ENCODE measurements around the gene KRT12.

Gene KRT12

GRCh38 chr17:40914075-40914855 lies 47.2 kb upstream of the KRT12 start:
- TF ChIP-seq TOX (CRISPR knock-in tag; IDR thresholded peaks at IDR 0.05; ENCODE audit: borderline replicate concordance), result no peak
- no peak for TF ChIP-seq PATZ1 (CRISPR knock-in tag; IDR thresholded peaks at IDR 0.05; ENCODE audit: borderline replicate concordance)
- no peak for TF ChIP-seq CSDC2 (CRISPR knock-in tag; IDR thresholded peaks at IDR 0.05)
- TF ChIP-seq CREB5 (CRISPR knock-in tag; IDR thresholded peaks at IDR 0.05; ENCODE audit: low read depth), result no peak
- TF ChIP-seq ZNF70 (CRISPR knock-in tag; IDR thresholded peaks at IDR 0.05), result no peak
- no peak for ATAC-seq

DNA sequence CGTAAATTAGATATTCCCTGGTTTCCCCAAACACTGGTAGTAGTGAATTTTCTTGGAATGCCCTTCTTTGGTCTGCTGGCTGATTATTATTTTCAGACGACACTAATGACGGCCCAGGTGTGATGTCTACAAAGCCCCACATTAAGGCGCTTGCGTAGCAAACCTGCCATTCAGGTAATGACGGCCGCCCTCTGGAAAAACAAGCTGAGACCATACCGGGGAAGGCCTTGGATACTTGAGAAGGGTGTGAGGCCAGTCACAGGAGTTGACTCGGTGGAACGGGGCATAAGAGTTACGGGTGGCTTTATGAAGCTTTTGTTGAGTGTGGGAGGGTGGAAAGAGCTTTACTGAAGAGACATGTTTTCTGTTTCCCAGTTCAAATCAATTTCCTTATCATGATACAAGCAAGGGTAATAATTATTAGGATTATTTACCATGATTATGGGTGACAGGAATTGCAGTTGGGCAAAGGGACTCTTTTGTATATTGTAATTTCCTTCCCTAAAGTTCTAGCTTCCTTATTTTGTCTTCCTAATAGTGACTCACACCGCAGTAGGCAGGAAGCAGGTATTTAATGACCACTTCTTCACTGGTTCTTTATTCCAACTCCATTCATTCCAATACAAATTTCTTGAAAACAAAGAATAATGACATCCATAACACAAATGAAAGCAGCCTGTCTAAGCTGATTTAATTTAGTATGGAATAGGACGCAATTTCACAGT lies 45.6 kb upstream of the KRT12 start:
- no peak for ATAC-seq
- no peak for TF ChIP-seq CSDC2 (CRISPR knock-in tag; IDR thresholded peaks at IDR 0.05)
- no peak for TF ChIP-seq ZFP30 (CRISPR knock-in tag; IDR thresholded peaks at IDR 0.05)
- no peak for TF ChIP-seq TCF4 (CRISPR knock-in tag; IDR thresholded peaks at IDR 0.05; ENCODE audit: borderline replicate concordance)
- TF ChIP-seq PPARA (CRISPR knock-in tag; IDR thresholded peaks at IDR 0.05; ENCODE audit: borderline replicate concordance), result no peak
- no peak for TF ChIP-seq GLIS3 (CRISPR knock-in tag; IDR thresholded peaks at IDR 0.05)
- TF ChIP-seq BACH2 (CRISPR knock-in tag; IDR thresholded peaks at IDR 0.05; ENCODE audit: borderline replicate concordance), result no peak
- no peak for TF ChIP-seq ZNF8 (CRISPR knock-in tag; IDR thresholded peaks at IDR 0.05)
- TF ChIP-seq SNAI2 (CRISPR knock-in tag; IDR thresholded peaks at IDR 0.05), result no peak

- TF ChIP-seq CREB5 (CRISPR knock-in tag; IDR thresholded peaks at IDR 0.05; ENCODE audit: low read depth) (no peak), ISL1 (CRISPR knock-in tag; IDR thresholded peaks at IDR 0.05) (peak; percentile 51)
- peak; percentile 48 for ATAC-seq
Observed at GRCh38 chr17:40910441-40910841, 43.4 kb upstream of the KRT12 start.

DNA sequence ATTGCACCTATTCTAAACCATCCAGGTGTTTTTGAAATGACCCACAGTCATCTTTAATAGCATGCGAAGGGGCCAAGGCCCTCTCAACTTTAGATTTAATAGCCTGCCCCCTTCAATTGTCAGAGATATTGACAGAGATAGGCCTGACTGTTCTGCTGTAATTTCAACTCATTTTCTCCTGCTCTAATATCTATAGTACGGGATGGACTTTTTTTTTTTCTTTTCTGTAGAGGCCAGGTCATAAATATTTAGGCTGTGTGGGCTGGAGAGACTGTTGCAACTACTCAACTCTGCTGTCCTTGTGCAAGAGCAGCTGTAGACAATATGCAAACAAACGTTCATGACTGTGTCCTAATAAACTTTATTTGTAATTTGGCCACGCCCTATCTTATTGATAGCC lies 42.7 kb upstream of the KRT12 start:
- no peak for TF ChIP-seq PPARA (CRISPR knock-in tag; IDR thresholded peaks at IDR 0.05; ENCODE audit: borderline replicate concordance)
- no peak for TF ChIP-seq GLIS3 (CRISPR knock-in tag; IDR thresholded peaks at IDR 0.05)
- TF ChIP-seq ZNF8 (CRISPR knock-in tag; IDR thresholded peaks at IDR 0.05), result no peak
- no peak for TF ChIP-seq BACH2 (CRISPR knock-in tag; IDR thresholded peaks at IDR 0.05; ENCODE audit: borderline replicate concordance)
- TF ChIP-seq, protein P1, sequence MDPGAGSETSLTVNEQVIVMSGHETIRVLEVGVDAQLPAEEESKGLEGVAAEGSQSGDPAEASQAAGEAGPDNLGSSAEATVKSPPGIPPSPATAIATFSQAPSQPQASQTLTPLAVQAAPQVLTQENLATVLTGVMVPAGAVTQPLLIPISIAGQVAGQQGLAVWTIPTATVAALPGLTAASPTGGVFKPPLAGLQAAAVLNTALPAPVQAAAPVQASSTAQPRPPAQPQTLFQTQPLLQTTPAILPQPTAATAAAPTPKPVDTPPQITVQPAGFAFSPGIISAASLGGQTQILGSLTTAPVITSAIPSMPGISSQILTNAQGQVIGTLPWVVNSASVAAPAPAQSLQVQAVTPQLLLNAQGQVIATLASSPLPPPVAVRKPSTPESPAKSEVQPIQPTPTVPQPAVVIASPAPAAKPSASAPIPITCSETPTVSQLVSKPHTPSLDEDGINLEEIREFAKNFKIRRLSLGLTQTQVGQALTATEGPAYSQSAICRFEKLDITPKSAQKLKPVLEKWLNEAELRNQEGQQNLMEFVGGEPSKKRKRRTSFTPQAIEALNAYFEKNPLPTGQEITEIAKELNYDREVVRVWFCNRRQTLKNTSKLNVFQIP (CRISPR knock-in tag; IDR thresholded peaks at IDR 0.05; ENCODE audit: borderline replicate concordance, low read depth), result no peak
- no peak for TF ChIP-seq PATZ1 (CRISPR knock-in tag; IDR thresholded peaks at IDR 0.05; ENCODE audit: borderline replicate concordance)
- TF ChIP-seq, protein P2, sequence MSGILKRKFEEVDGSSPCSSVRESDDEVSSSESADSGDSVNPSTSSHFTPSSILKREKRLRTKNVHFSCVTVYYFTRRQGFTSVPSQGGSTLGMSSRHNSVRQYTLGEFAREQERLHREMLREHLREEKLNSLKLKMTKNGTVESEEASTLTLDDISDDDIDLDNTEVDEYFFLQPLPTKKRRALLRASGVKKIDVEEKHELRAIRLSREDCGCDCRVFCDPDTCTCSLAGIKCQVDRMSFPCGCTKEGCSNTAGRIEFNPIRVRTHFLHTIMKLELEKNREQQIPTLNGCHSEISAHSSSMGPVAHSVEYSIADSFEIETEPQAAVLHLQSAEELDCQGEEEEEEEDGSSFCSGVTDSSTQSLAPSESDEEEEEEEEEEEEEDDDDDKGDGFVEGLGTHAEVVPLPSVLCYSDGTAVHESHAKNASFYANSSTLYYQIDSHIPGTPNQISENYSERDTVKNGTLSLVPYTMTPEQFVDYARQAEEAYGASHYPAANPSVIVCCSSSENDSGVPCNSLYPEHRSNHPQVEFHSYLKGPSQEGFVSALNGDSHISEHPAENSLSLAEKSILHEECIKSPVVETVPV (CRISPR knock-in tag; IDR thresholded peaks at IDR 0.05), result no peak
- no peak for TF ChIP-seq RARB (CRISPR knock-in tag; IDR thresholded peaks at IDR 0.05)
- TF ChIP-seq ZNF565 (CRISPR knock-in tag; conservative IDR thresholded peaks at IDR 0.05; ENCODE audit: low read depth), result no peak
- TF ChIP-seq TCF4 (CRISPR knock-in tag; IDR thresholded peaks at IDR 0.05; ENCODE audit: borderline replicate concordance), result no peak
- ATAC-seq, result peak; percentile 42; the same call in 2 of the 3 replicates

Data from SK-N-SH treated with all-trans-retinoic acid at 6 μM for 48 hours (cell line).